NCI-H146 (cell line): ENCODE results near the gene CDC42BPB.
A peak's percentile ranks its signal among the peaks of the same experiment; 100 is the strongest.
"Not testable (repeated sequence)": the region's sequence is repeated elsewhere in the genome, so short reads cannot be mapped to it uniquely, and the experiment has no call there.

ENCODE experiments used
- DNase-seq: peaks from one replicate; lab custom pipeline; 2025; lab: John Stamatoyannopoulos, UW

Gene CDC42BPB

GRCh38 chr14:102928412-102929240, 128.7 kb downstream of the CDC42BPB start:
- peak; percentile 93 for DNase-seq

- no peak for DNase-seq
Measured at GRCh38 chr14:102927878-102928411, 129.4 kb downstream of the CDC42BPB start.

- no peak for DNase-seq
Measured at GRCh38 chr14:102927346-102927877, 129.9 kb downstream of the CDC42BPB start.

GRCh38 chr14:102926840-102927239, 130.5 kb downstream of the CDC42BPB start:
- not testable (repeated sequence) for DNase-seq

- peak; percentile 40 for DNase-seq
Measured at GRCh38 chr14:102926104-102926503, 131.2 kb downstream of the CDC42BPB start.

- no peak for DNase-seq
Measured at GRCh38 chr14:102925646-102926045, 131.7 kb downstream of the CDC42BPB start.

GRCh38 chr14:102924632-102925588, 132.4 kb downstream of the CDC42BPB start:
- DNase-seq, result no peak

- no peak for DNase-seq
Measured at GRCh38 chr14:102923925-102924486, 133.3 kb downstream of the CDC42BPB start.

GRCh38 chr14:102923201-102923924, 134.0 kb downstream of the CDC42BPB start:
- no peak for DNase-seq

GRCh38 chr14:102922490-102923200, 134.7 kb downstream of the CDC42BPB start, which contains the start of gene AMN:
Gene AMN (plus strand): TSS chr14:102922663. CDS start chr14:102922689, 26 bp downstream.
- DNase-seq, result no peak

GRCh38 chr14:102920998-102921304, 136.4 kb downstream of the CDC42BPB start:
- DNase-seq, result no peak

GRCh38 chr14:102920273-102920997, 136.9 kb downstream of the CDC42BPB start:
- DNase-seq, result no peak

GRCh38 chr14:102918438-102918837, 138.9 kb downstream of the CDC42BPB start:
- DNase-seq, result no peak

- peak; percentile 50 for DNase-seq
Measured at GRCh38 chr14:102917469-102918211, 139.7 kb downstream of the CDC42BPB start.

- no peak for DNase-seq
Measured at GRCh38 chr14:102917056-102917385, 140.3 kb downstream of the CDC42BPB start.

- DNase-seq, result no peak
Measured at GRCh38 chr14:102916347-102917055, 140.8 kb downstream of the CDC42BPB start.

- no peak for DNase-seq
Measured at GRCh38 chr14:102915292-102916110, 141.8 kb downstream of the CDC42BPB start.
